Naive thymus-derived CD4-positive, alpha-beta T cell (primary cell): ENCODE data around the gene ENO2. TPM values are rescaled to one million over a fixed set of nuclear protein-coding genes. Genes with fewer than 3 reads are reported as not detected.
A peak's percentile ranks its signal among the peaks of the same experiment; 100 is the strongest.

Experiments
- ATAC-seq: fragments of 150-1000 bp; cut with Tn5 transposase; 2 replicates; pipeline ENCODE4 v1.10.0; 2021; ENCODE audit warnings: mild to moderate bottlenecking, moderate library complexity
- CTCF ChIA-PET: fragments of 350-600 bp; sonication (Branson Sonifier 250); formaldehyde crosslinking; loops from one replicate; lab custom pipeline; 2021; ENCODE audit warnings: antibody characterized with exemption; lab: Charles Lee
- POLR2A ChIA-PET: fragments of 350-600 bp; sonication (Branson Sonifier 250); formaldehyde crosslinking; loops from one replicate; lab custom pipeline; 2021; ENCODE audit warnings: antibody characterized with exemption, inconsistent platforms; lab: Charles Lee
- DNase-seq, 9 donors: peaks; one replicate each; pipeline versions ENCODE4 v3.0.0 to v3.0.0-alpha.2; 2020 to 2022; ENCODE audit warnings: mixed read lengths in 1 of 9
- H3K27ac ChIP-seq: one replicate; pipeline ENCODE4 v1.7.0; 2013; ENCODE audit warnings: mild to moderate bottlenecking, low read depth, low read length, moderate library complexity
- H3K27me3 ChIP-seq, 2 donors: one replicate each; pipeline ENCODE4 v1.7.0; 2013; ENCODE audit warnings: low read length in 2 of 2, mild to moderate bottlenecking in 2 of 2, moderate library complexity in 2 of 2; ENCODE audit not compliant: control insufficient read depth in 2 of 2, insufficient read depth in 2 of 2
- H3K36me3 ChIP-seq, 3 experiments: 1 replicate in 2 of 3; 2 replicates in 1 of 3; pipeline ENCODE4 v1.7.0; 2013; ENCODE audit warnings: low read length in 3 of 3, mild to moderate bottlenecking in 3 of 3, moderate library complexity in 1 of 3; ENCODE audit not compliant: insufficient read depth in 3 of 3, control insufficient read depth in 2 of 3
- H3K4me1 ChIP-seq, 2 donors: one replicate each; pipeline ENCODE4 v1.7.0; 2013; ENCODE audit warnings: low read length in 2 of 2, mild to moderate bottlenecking in 2 of 2, moderate library complexity in 1 of 2; ENCODE audit not compliant: control insufficient read depth in 2 of 2, insufficient read depth in 2 of 2
- H3K4me3 ChIP-seq: 2 replicates; pipeline ENCODE4 v1.7.0; 2013; ENCODE audit warnings: mild to moderate bottlenecking, low read length
- H3K9me3 ChIP-seq, 3 experiments: 1 replicate in 2 of 3; 2 replicates in 1 of 3; pipeline ENCODE4 v1.7.0; 2013; ENCODE audit warnings: low read length in 3 of 3; ENCODE audit not compliant: control insufficient read depth in 2 of 3
- H3K27ac Mint-ChIP-seq, 9 donors: one replicate each; pipeline ENCODE4 v1.8.0; 2020 to 2022; ENCODE audit warnings: mixed read lengths in 9 of 9, mild to moderate bottlenecking in 8 of 9, moderate library complexity in 5 of 9, inconsistent platforms in 2 of 9
- H3K27me3 Mint-ChIP-seq, 5 donors: one replicate each; pipeline ENCODE4 v1.8.0; 2021 to 2022; ENCODE audit warnings: mixed read lengths in 5 of 5, mild to moderate bottlenecking in 1 of 5
- H3K36me3 Mint-ChIP-seq, 5 donors: one replicate each; pipeline ENCODE4 v1.8.0; 2020 to 2022; ENCODE audit warnings: mixed read lengths in 5 of 5, mild to moderate bottlenecking in 3 of 5, inconsistent platforms in 1 of 5
- H3K4me1 Mint-ChIP-seq, 7 donors: one replicate each; pipeline ENCODE4 v1.8.0; 2020 to 2022; ENCODE audit warnings: mixed read lengths in 7 of 7, mild to moderate bottlenecking in 3 of 7, inconsistent platforms in 1 of 7
- H3K4me3 Mint-ChIP-seq, 10 donors: one replicate each; pipeline ENCODE4 v1.8.0; 2020 to 2022; ENCODE audit warnings: mild to moderate bottlenecking in 10 of 10, mixed read lengths in 10 of 10, moderate library complexity in 6 of 10, inconsistent platforms in 2 of 10
- H3K9me3 Mint-ChIP-seq, 11 donors: one replicate each; pipeline ENCODE4 v1.8.0; 2020 to 2022; ENCODE audit warnings: mixed read lengths in 11 of 11, mild to moderate bottlenecking in 4 of 11, inconsistent platforms in 1 of 11, moderate library complexity in 1 of 11
- intact Hi-C, 2 donors: fragments of 100-400 bp; cut with micrococcal nuclease; formaldehyde crosslinking; loops; one replicate each; pipeline ENCODE4 v1.15.1; 2023
- polyA plus RNA-seq, 2 donors: library from polyadenylated mRNA; unstranded; fragments of 300-500 nt; fragmentation: Illumina TruSeq; gene quantifications; one replicate each; pipeline ENCODE4 v1.2.3, GENCODE V29; 2021
- total RNA-seq, 6 experiments: library from RNA in 5 of 6; stranded (reverse) in 5 of 6; gene quantifications; 1 replicate in 5 of 6; 2 replicates in 1 of 6; pipeline ENCODE4 v1.2.3 and lab custom pipeline; 2021 to 2026

Gene ENO2
- total and polyA plus RNA-seq, 7 experiments from 2014 or later = 22.5 to 193 (median 90.6) TPM

- intact Hi-C loops = loop anchor here (1.0 to 10.0 kb wide), 7 partner anchors 8 to 461 kb away; partner anchors contain the start of genes C12orf57 (in 1 of the 2), CHD4 (in 1 of the 2), EMG1 (in 1 of the 2) and ENO2 (in 1 of the 2)
- CTCF ChIA-PET = interaction anchor here (1.0 to 11.7 kb wide), 6 partner anchors 8 to 84 kb away, joined by 3 to 460 read pairs (median 6); partner anchors contain the start of genes C12orf57 and RNU7-1
- Mint-ChIP-seq H3K36me3 (peaks cover 10 to 48% (median 16%) of the 10 kb centered on the region in 5 donors), H3K27me3 (no peaks in the 10 kb centered on the region), H3K27ac (peak overlapping the region; percentile 83 to 100 (median 97)), H3K4me1 (peaks cover 54 to 85% (median 72%) of the 10 kb centered on the region in 7 donors), H3K9me3 (no peaks in the 10 kb centered on the region), H3K4me3 (peak overlapping the region; percentile 93 to 100 (median 98))
- Histone ChIP-seq H3K4me1 (peaks cover 70 to 84% of the 10 kb centered on the region in 2 donors), H3K27ac (peak overlapping the region; percentile 95), H3K9me3 (no peaks in the 10 kb centered on the region), H3K4me3 (peak overlapping the region; percentile 92), H3K36me3 (peaks cover 5 to 65% (median 20%) of the 10 kb centered on the region in 3 experiments), H3K27me3 (no peaks in the 10 kb centered on the region)
- POLR2A ChIA-PET = interaction anchor here (0.7 to 21.6 kb wide), 7 partner anchors 7 to 23 kb away, joined by 3 to 1270 read pairs (median 41); partner anchors contain the start of genes ATN1, C12orf57, EMG1 and PHB2
- DNase-seq (peak in 8 of 9 donors; percentile 65 to 92 (median 74)), ATAC-seq (peak; percentile 56)
These were observed 39.3 kb downstream of the ENO2 start for GRCh38 chr12:6953442-6954315.

- peaks cover 70 to 84% of the 10 kb centered on the region in 2 donors for H3K4me1 ChIP-seq
- H3K27ac Mint-ChIP-seq = peak overlapping the region; percentile 83 to 100 (median 97)
- H3K36me3 Mint-ChIP-seq = peaks cover 11 to 56% (median 23%) of the 10 kb centered on the region in 5 donors
- ATAC-seq (no peak), DNase-seq (no peak)
- ChIA-PET POLR2A (interaction anchor here (0.7 to 13.5 kb wide), 5 partner anchors 9 to 64 kb away, joined by 3 to 1270 read pairs (median 7); partner anchors contain the start of genes C12orf57, LPCAT3, PHB2 and PTPN6), CTCF (interaction anchor here (0.9 to 1.6 kb wide), 5 partner anchors 8 to 85 kb away, joined by 3 to 9 read pairs (median 4); partner anchors contain the start of genes C12orf57 and RNU7-1)
- H3K27me3 ChIP-seq = no peaks in the 10 kb centered on the region
- H3K4me3 Mint-ChIP-seq = peak overlapping the region; percentile 93 to 100 (median 98)
- intact Hi-C loops = loop anchor here (5.0 to 10.0 kb wide), 4 partner anchors 42 to 462 kb away; partner anchors contain the start of genes CHD4 (in 1 of the 2), ENO2 (in 1 of the 2), MRPL51 (in 1 of the 2) and NCAPD2 (in 1 of the 2)
- H3K9me3 ChIP-seq = no peaks in the 10 kb centered on the region
- no peaks in the 10 kb centered on the region for H3K9me3 Mint-ChIP-seq
- H3K27ac ChIP-seq = peak overlapping the region; percentile 95
- H3K4me3 ChIP-seq = peak overlapping the region; percentile 92
- H3K4me1 Mint-ChIP-seq = peaks cover 54 to 86% (median 72%) of the 10 kb centered on the region in 7 donors
- peaks cover 5 to 65% (median 20%) of the 10 kb centered on the region in 3 experiments for H3K36me3 ChIP-seq
- H3K27me3 Mint-ChIP-seq = no peaks in the 10 kb centered on the region
These were observed 40.1 kb downstream of the ENO2 start for GRCh38 chr12:6954316-6955107.

GRCh38 chr12:6955108-6956020 is 41.0 kb downstream of the ENO2 start:
- intact Hi-C loops = loop anchor here (10.0 kb wide), 2 partner anchors 191 to 351 kb away; partner anchors contain the start of genes CHD4 (in 1 of the 2) and PTMS (in 1 of the 2)
- Histone ChIP-seq H3K27ac (peak overlapping the region; percentile 95), H3K27me3 (no peaks in the 10 kb centered on the region), H3K9me3 (no peaks in the 10 kb centered on the region), H3K36me3 (peaks cover 5 to 71% (median 20%) of the 10 kb centered on the region in 3 experiments), H3K4me3 (peak overlapping the region; percentile 92), H3K4me1 (peaks cover 72 to 84% of the 10 kb centered on the region in 2 donors)
- POLR2A ChIA-PET = interaction anchor here (0.7 to 13.5 kb wide), 6 partner anchors 9 to 82 kb away, joined by 3 to 1270 read pairs (median 3); partner anchors contain the start of genes C12orf57, ENO2, LPCAT3 and PHB2
- no peaks in the 10 kb centered on the region for H3K27me3 Mint-ChIP-seq
- peaks cover 11 to 58% (median 23%) of the 10 kb centered on the region in 5 donors for H3K36me3 Mint-ChIP-seq
- peak overlapping the region; percentile 83 to 100 (median 96) for H3K27ac Mint-ChIP-seq
- no peaks in the 10 kb centered on the region for H3K9me3 Mint-ChIP-seq
- peak overlapping the region; percentile 79 to 100 (median 97) for H3K4me3 Mint-ChIP-seq
- CTCF ChIA-PET = interaction anchor here (0.8 to 1.6 kb wide), 6 partner anchors 9 to 24 kb away, joined by 3 to 9 read pairs (median 4); partner anchors contain the start of genes C12orf57 and RNU7-1
- peaks cover 50 to 85% (median 70%) of the 10 kb centered on the region in 7 donors for H3K4me1 Mint-ChIP-seq
- DNase-seq (no peak), ATAC-seq (no peak)

- no peak for DNase-seq
- H3K4me3 ChIP-seq = no peak overlapping the region
- no peaks in the 10 kb centered on the region for H3K9me3 ChIP-seq
- no peaks in the 10 kb centered on the region for H3K9me3 Mint-ChIP-seq
- H3K36me3 Mint-ChIP-seq = peaks cover 12 to 63% (median 24%) of the 10 kb centered on the region in 5 donors
- peak overlapping the region; percentile 95 for H3K27ac ChIP-seq
- intact Hi-C loops = loop anchor here (10.0 kb wide), 2 partner anchors 191 to 351 kb away; partner anchors contain the start of genes CHD4 (in 1 of the 2) and PTMS (in 1 of the 2)
- no peak for ATAC-seq
- H3K4me3 Mint-ChIP-seq = peak overlapping the region; percentile 44 to 99 (median 75)
- H3K27ac Mint-ChIP-seq = peak overlapping the region; percentile 73 to 100 (median 96)
- H3K4me1 Mint-ChIP-seq = peaks cover 51 to 86% (median 71%) of the 10 kb centered on the region in 7 donors
- H3K4me1 ChIP-seq = peaks cover 74 to 85% of the 10 kb centered on the region in 2 donors
- peaks cover 5 to 76% (median 20%) of the 10 kb centered on the region in 3 experiments for H3K36me3 ChIP-seq
- ChIA-PET CTCF (interaction anchor here (0.8 to 11.1 kb wide), 4 partner anchors 8 to 12 kb away, joined by 3 to 460 read pairs (median 4); partner anchors contain the start of genes C12orf57, PTPN6 and RNU7-1), POLR2A (interaction anchor here (1.0 to 13.5 kb wide), 8 partner anchors 8 to 83 kb away, joined by 3 to 1270 read pairs (median 3); partner anchors contain the start of genes C12orf57, ENO2, PHB2 and PTPN6)
- no peaks in the 10 kb centered on the region for H3K27me3 Mint-ChIP-seq
- H3K27me3 ChIP-seq = no peaks in the 10 kb centered on the region
These were observed 41.8 kb downstream of the ENO2 start for GRCh38 chr12:6956021-6956727.
